ENCODE measurements around the gene SYMPK. TPM values are rescaled to one million over a fixed set of nuclear protein-coding genes. Genes with fewer than 3 reads are reported as not detected.
"Not testable (repeated sequence)": the region's sequence is repeated elsewhere in the genome, so short reads cannot be mapped to it uniquely, and the experiment has no call there.

SYMPK gene
- total RNA-seq, 2 donors from 2014 or later = 41.2 to 44.6 TPM

GRCh38 chr19:45816236-45817009 is 46.5 kb downstream of the SYMPK start:
- intact Hi-C loops (cut with DNase I) = no loop called here
- DNase-seq (ENCODE audit: low spot score) = no peak

GRCh38 chr19:45815481-45816216 is 47.3 kb downstream of the SYMPK start:
- DNase-seq (ENCODE audit: low spot score) = no peak
- intact Hi-C loops (cut with DNase I) = no loop called here

DNA sequence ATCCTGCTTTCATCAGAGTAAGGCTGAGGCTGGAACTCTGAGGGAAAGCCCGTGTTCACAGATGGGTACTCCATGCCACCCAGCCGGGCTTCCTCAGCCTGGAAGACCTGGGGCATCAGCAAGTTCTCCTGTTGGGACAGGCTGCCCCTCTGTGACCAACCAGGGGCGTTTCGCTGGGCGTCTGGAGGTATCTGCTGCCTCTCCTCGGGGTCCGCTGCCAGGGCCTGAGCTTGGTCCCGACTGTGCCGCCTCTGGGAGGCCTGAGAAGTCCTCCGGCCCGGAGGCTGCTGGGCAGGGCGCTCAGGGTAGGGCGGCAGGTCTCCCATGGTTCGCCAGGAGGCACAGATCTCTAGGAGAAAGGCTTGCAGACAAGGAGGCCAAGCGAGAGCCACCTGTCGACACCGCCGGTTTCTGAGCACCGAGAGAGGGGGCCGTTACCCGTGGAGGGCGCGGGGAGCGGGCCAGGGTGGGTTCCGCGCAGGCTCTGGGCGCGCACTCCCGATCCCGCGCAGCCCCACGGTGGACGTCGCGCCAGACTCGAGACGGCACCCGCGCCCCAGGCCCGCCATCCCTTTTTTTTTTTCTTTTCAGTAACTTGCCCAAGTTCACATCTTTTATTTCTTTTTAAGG is 48.0 kb downstream of the SYMPK start, which contains the start of gene RSPH6A:
TSS of gene RSPH6A (minus strand) at position 458 of the 630 bp plus-strand sequence. CDS start at position 326, 132 bp downstream.
- intact Hi-C loops (cut with DNase I) = no loop called here
- no peak for DNase-seq (ENCODE audit: low spot score)

GRCh38 chr19:45814166-45814780 is 48.7 kb downstream of the SYMPK start:
- DNase-seq (ENCODE audit: low spot score) = no peak
- intact Hi-C loops (cut with DNase I) = no loop called here

- DNase-seq (ENCODE audit: low spot score) = no peak
Measured at GRCh38 chr19:45812297-45812696, 50.6 kb downstream of the SYMPK start.

GRCh38 chr19:45809643-45810159 is 53.2 kb downstream of the SYMPK start:
- no peak for DNase-seq (ENCODE audit: low spot score)
- intact Hi-C loops (cut with DNase I) = no loop called here

More at GRCh38 chr19:45812297-45812696, 50.6 kb downstream of the SYMPK start:
- intact Hi-C loops (cut with DNase I) = no loop called here

DNA sequence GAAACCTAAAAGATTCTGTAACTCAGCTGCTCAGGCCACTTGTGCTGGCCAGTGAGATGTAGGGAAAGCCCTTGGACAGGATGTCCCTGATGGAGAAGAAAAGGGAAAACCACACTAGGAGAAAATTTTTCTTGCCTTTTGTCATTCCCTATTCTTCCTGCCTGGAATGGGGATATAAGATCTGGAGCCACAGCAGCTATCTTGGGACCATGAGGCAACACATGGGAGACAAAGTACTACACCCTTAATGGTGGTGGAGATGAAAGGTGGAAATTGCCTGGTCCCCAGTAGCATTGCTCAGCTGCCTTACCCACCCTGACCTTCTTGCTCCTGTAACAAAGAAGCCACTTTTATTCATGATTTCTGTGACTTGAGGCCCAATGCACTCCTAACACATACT is 57.2 kb downstream of the SYMPK start:
- no peak for DNase-seq (ENCODE audit: low spot score)
- intact Hi-C loops (cut with DNase I) = no loop called here

DNA sequence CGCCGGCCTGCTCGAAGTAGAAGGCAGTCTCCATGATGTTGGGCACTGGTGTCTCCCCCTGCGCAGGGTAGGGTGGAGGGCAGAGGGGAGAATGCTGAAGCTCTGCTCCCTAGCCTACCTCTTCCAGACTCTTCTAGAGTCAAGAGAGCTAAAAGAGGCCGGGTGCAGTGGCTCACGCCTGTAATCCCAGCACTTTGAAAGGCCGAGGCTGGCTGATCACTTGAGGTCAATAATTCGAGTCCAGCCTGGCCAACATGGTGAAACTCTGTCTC is 58.1 kb downstream of the SYMPK start:
- intact Hi-C loops (cut with DNase I) = no loop called here
- no peak for DNase-seq (ENCODE audit: low spot score)

DNA sequence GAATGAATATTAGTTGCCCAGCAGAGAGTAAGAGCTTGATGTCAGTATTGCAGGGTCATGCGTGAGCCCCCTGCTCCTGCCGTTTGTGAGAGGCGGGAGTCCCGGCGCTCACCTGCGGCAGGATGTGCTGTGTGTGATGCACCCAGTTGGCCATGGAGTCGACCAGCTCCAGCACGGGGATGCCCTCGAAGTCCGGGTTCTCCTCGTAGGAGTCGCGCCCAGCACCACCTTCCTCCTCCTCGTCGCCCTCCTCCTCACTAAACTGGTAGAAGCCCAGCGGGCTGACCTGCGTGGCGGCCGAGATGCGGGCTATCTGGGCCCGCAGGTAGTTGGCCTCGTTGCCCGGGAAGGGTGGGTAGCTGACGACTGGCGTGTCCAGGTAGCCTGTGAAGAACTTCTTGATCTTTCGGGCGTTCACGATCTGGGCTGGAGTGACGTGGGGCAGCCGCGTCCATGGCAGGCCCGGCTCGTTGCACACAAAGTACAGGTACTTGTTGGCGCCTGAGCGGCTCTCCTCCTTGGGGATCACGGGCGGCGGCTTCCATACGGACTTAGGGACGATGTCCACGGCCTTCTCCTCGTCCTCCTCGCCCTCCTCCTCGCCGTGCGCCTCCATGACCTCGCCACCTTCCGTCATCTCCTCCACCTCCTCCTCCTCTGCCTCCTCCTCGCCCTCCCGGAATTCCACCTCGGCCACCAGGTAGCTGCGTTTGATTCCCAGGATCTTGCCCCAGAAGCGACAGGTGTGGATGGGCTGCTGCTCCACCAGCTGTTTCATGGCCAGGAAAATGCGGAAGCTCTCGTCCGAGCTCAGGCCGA is 58.6 kb downstream of the SYMPK start:
- intact Hi-C loops (cut with DNase I) = no loop called here
- no peak for DNase-seq (ENCODE audit: low spot score)

DNA sequence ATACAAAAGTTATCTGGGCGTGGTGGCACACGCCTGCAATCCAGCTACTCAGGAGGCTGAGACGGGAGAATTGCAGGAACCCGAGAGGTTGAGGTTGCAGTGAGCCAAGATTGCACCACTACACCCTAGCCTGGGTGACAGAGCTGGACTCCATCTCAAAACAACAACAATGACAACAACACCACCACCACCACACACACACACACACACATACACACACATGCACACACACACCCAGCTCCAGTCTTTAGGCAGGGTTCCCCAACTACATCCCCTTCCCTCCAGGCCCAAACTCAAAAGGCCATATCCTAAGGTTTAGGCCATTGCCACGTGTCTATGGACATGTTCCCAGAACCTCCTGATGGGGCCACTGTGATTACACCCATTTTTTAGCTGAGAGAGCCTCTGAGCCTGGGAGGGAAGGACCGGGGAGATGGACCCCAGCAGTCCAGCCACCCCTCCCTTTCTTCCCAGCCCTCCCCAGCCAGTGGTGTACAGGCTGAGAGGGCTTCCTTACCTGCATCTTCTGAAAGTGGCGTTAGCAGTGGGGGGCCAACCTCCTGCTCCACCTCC is 61.3 kb downstream of the SYMPK start:
- intact Hi-C loops (cut with DNase I) = no loop called here
- no peak for DNase-seq (ENCODE audit: low spot score)

DNA sequence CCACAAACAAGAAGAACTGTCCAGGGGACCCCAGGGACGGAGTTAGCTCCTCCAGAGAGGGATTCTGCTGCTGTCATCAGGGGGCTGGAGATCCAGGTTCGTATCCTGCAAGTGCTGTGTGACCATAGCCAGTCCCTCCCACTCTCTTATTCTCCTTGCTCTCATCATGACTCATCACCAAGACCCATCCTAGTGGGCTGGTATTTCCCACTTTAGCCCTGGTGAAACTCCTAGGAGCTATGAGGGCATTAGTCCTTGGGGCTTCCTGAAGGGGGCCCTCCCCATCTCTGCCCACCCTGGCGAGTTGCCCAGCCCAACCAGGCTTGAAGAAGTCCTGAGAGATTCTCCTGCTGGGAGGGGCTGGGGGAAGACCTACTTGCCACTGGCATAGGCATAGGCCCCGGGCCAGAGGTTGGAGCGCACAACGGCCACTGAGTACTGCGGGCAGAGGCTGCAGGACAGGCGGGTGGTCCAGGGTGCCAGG is 62.8 kb downstream of the SYMPK start:
- DNase-seq (ENCODE audit: low spot score) = no peak
- intact Hi-C loops (cut with DNase I) = no loop called here

DNA sequence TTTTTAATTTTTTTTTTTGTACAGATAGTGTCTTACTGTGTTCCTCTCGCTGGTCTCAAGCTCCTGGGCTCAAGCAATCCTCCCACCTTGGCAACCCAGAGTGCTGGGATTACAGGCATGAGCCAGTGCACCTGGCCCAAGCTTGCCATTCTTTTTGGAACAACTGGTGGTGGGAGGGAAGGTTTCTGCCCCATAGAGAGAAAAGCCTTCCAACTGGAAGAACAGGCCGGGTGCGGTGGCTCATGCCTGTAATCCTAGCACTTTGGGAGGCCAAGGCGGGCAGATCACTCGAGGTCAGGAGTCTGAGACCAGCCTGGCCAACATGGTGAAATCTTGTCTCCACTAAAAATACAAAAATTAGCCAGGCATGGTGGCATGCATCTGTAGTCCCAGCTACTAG is 63.4 kb downstream of the SYMPK start:
- intact Hi-C loops (cut with DNase I) = loop anchor here in 1 of 2 donors (10.0 kb wide), 1 partner anchor 85 kb away; no protein-coding TSS in a partner anchor
- DNase-seq (ENCODE audit: low spot score) = not testable (repeated sequence)

DNA sequence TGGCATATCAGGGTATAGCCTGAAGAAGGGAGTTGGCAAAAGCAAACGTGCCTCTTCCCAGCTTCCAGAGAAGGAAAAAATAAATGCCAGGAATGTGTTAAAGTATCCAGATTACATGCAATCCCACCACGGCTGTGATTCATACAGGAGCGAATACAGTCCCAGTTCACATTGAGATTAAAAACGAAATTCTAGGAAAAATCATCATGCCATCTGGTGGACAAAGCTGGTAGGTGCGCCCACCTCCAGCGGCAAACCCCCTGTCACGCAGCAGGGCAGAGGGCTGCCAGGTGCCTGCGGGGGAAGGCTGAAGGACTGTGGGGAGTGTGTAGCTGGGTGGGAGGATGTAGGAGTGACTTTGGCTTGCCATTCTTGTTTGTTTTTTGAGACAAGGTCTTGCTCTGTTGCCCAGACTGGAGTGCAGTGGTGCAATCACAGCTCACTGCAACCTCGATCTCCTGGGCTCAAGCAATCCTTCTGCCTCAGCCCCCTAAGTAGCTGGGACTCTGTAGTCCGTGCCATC is 63.9 kb downstream of the SYMPK start:
- no peak for DNase-seq (ENCODE audit: low spot score)
- intact Hi-C loops (cut with DNase I) = loop anchor here in 1 of 2 donors (10.0 kb wide), 1 partner anchor 84 kb away; no protein-coding TSS in a partner anchor

DNA sequence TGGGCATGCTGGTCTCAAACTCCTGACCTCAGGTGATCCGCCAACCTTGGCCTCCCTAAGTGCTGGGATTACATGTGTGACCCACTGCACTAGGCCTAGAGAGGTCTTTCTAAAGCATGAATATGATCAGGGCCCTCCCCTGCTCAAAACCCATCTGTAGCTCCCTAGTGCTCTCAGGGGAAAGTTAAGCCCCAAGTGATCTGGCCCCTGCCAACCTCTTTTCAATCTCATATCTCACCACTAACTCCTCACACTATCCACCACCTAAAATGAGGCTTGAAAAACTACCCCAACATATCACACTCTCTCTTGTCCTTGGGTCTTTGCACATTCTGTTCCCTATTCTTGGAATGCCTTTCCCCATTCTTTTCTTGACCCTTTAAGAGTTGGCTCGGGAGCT is 68.3 kb downstream of the SYMPK start:
- DNase-seq (ENCODE audit: low spot score) = no peak
- intact Hi-C loops (cut with DNase I) = loop anchor here in 1 of 2 donors (10.0 kb wide), 1 partner anchor 80 kb away; no protein-coding TSS in a partner anchor

DNA sequence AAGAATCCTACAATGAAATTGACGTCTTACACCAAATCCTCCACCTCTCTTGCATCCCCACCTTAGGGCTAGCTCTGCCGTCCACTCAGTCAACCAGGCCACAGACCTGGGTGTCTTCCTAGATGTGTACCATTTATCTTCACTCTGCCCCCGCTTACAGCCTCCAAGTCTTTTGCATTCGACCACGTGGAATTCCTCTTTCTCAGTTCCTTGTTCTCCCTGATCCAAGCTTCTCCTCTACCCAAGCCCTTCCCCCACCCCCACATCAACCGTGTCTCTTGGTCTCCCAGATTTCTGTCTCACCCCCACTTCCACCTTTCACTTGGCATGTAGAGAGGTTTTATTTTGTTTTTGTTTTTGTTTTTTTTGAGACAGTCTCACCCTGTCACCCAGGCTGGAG is 69.1 kb downstream of the SYMPK start:
- intact Hi-C loops (cut with DNase I) = loop anchor here in 1 of 2 donors (10.0 kb wide), 1 partner anchor 79 kb away; no protein-coding TSS in a partner anchor
- DNase-seq (ENCODE audit: low spot score) = no peak

- intact Hi-C loops (cut with DNase I) = loop anchor here in 1 of 2 donors (10.0 kb wide), 1 partner anchor 78 kb away; no protein-coding TSS in a partner anchor
- no peak for DNase-seq (ENCODE audit: low spot score)
Measured at GRCh38 chr19:45793178-45793564, 69.8 kb downstream of the SYMPK start.

GRCh38 chr19:45792470-45793177 is 70.3 kb downstream of the SYMPK start, which contains the start of gene DMWD:
DMWD (minus strand) TSS chr19:45792845; CDS start chr19:45792756, 89 bp downstream.
- intact Hi-C loops (cut with DNase I) = loop anchor here in 1 of 2 donors (10.0 kb wide), 1 partner anchor 78 kb away; no protein-coding TSS in a partner anchor
- peak; percentile 100 for DNase-seq (ENCODE audit: low spot score)
